Activated CD8-positive, alpha-beta memory T cell treated with anti-CD3 and anti-CD28 coated beads, Interleukin-2, amount 50 U/mL, for 1 hour (primary cell): ENCODE measurements around the gene BRF1.
"Not testable (repeated sequence)": the region's sequence is repeated elsewhere in the genome, so short reads cannot be mapped to it uniquely, and the experiment has no call there.

ENCODE experiments used
- DNase-seq: peaks from one replicate; pipeline ENCODE4 v3.0.0-alpha.2; 2020; ENCODE audit errors: extremely low read depth

Gene BRF1

GRCh38 chr14:105332350-105332874, 31.6 kb upstream of the BRF1 start:
- DNase-seq: no peak

GRCh38 chr14:105331575-105332349, 31.0 kb upstream of the BRF1 start:
- DNase-seq: no peak

- no peak for DNase-seq
Measured at GRCh38 chr14:105330491-105330895, 29.7 kb upstream of the BRF1 start.

- no peak for DNase-seq
Measured at GRCh38 chr14:105329411-105330150, 28.8 kb upstream of the BRF1 start.

- DNase-seq: no peak
Measured at GRCh38 chr14:105328678-105329390, 28.0 kb upstream of the BRF1 start.

- DNase-seq: no peak
Measured at GRCh38 chr14:105328070-105328677, 27.4 kb upstream of the BRF1 start.

- not testable (repeated sequence) for DNase-seq
Measured at GRCh38 chr14:105327695-105328045, 26.9 kb upstream of the BRF1 start.

- DNase-seq: no peak
Measured at GRCh38 chr14:105326891-105327694, 26.3 kb upstream of the BRF1 start.

- no peak for DNase-seq
Measured at GRCh38 chr14:105326568-105326867, 25.7 kb upstream of the BRF1 start.

- no peak for DNase-seq
Measured at GRCh38 chr14:105325716-105326567, 25.1 kb upstream of the BRF1 start.

GRCh38 chr14:105325303-105325702, 24.5 kb upstream of the BRF1 start:
- DNase-seq: no peak

GRCh38 chr14:105324871-105325270, 24.1 kb upstream of the BRF1 start:
- DNase-seq: no peak

GRCh38 chr14:105324080-105324778, 23.4 kb upstream of the BRF1 start:
- no peak for DNase-seq

- no peak for DNase-seq
Measured at GRCh38 chr14:105323663-105324062, 22.9 kb upstream of the BRF1 start.

GRCh38 chr14:105322791-105323556, 22.2 kb upstream of the BRF1 start:
- no peak for DNase-seq

GRCh38 chr14:105317546-105317945, 16.7 kb upstream of the BRF1 start:
- no peak for DNase-seq

- DNase-seq: no peak
Measured at GRCh38 chr14:105316968-105317510, 16.2 kb upstream of the BRF1 start.

GRCh38 chr14:105316577-105316941, 15.8 kb upstream of the BRF1 start:
- DNase-seq: no peak
